Mesendoderm (in vitro differentiated cells): Measurements from ENCODE around the gene C10orf120.
A peak's percentile ranks its signal among the peaks of the same experiment; 100 is the strongest.

Experiments
- DNase-seq: peaks from one replicate; pipeline ENCODE4 v3.0.0; 2013
- H2AK5ac ChIP-seq: 2 replicates; pipeline ENCODE4 v1.6.1; 2013; ENCODE audit warnings: low read length, inconsistent platforms
- H2BK120ac ChIP-seq: 2 replicates; pipeline ENCODE4 v1.6.1; 2013; ENCODE audit warnings: low read depth, mild to moderate bottlenecking, low read length, moderate library complexity, mixed read lengths
- H2BK15ac ChIP-seq: replicated peaks from 2 replicates; pipeline ENCODE4 v1.6.1; 2013; ENCODE audit warnings: low read depth, mild to moderate bottlenecking, moderate library complexity
- H2BK5ac ChIP-seq: 2 replicates; pipeline ENCODE4 v1.6.1; 2013; ENCODE audit warnings: low read length, inconsistent platforms
- H3K18ac ChIP-seq: 2 replicates; pipeline ENCODE4 v1.6.1; 2013; ENCODE audit warnings: mild to moderate bottlenecking, low read length, mixed read lengths
- H3K23ac ChIP-seq: one replicate; pipeline ENCODE4 v1.6.1; 2013; ENCODE audit warnings: low read length
- H3K27ac ChIP-seq: 2 replicates; pipeline ENCODE4 v1.5.1; 2013; ENCODE audit warnings: low read depth, mild to moderate bottlenecking, inconsistent platforms, low read length, moderate library complexity
- H3K27me3 ChIP-seq: 2 replicates; pipeline ENCODE4 v1.6.1; 2013; ENCODE audit warnings: low read length, control low read depth, mild to moderate bottlenecking, inconsistent platforms; ENCODE audit not compliant: insufficient read depth, poor library complexity
- H3K36me3 ChIP-seq: 2 replicates; pipeline ENCODE4 v1.6.1; 2013; ENCODE audit warnings: low read length, inconsistent platforms; ENCODE audit not compliant: control insufficient read depth, insufficient read depth
- H3K4ac ChIP-seq: one replicate; pipeline ENCODE4 v1.6.1; 2013; ENCODE audit warnings: low read depth, mild to moderate bottlenecking, low read length, moderate library complexity
- H3K4me1 ChIP-seq: 2 replicates; pipeline ENCODE4 v1.6.1; 2013; ENCODE audit warnings: low read depth, low read length, inconsistent platforms; ENCODE audit not compliant: control insufficient read depth
- H3K4me2 ChIP-seq: 2 replicates; pipeline ENCODE4 v1.6.1; 2013; ENCODE audit warnings: low read length
- H3K4me3 ChIP-seq: 2 replicates; pipeline ENCODE4 v1.5.1; 2013; ENCODE audit warnings: mild to moderate bottlenecking, low read length
- H3K56ac ChIP-seq: one replicate; pipeline ENCODE4 v1.6.1; 2013; ENCODE audit warnings: low read length
- H3K79me1 ChIP-seq: 2 replicates; pipeline ENCODE4 v1.6.1; 2013; ENCODE audit warnings: low read length, inconsistent platforms
- H3K79me2 ChIP-seq: 2 replicates; pipeline ENCODE4 v1.6.1; 2013; ENCODE audit warnings: mild to moderate bottlenecking, low read length; ENCODE audit not compliant: control insufficient read depth, insufficient read depth
- H3K9ac ChIP-seq: 2 replicates; pipeline ENCODE4 v1.6.1; 2013; ENCODE audit warnings: low read length, inconsistent platforms
- H4K5ac ChIP-seq: one replicate; pipeline ENCODE4 v1.6.1; 2013; ENCODE audit warnings: low read length
- H4K8ac ChIP-seq: one replicate; pipeline ENCODE4 v1.6.1; 2013; ENCODE audit warnings: low read depth, mild to moderate bottlenecking, control low read depth, low read length, moderate library complexity
- WGBS: extraction: QIAGEN DNeasy Blood & Tissue Kit; methylation state at CpG from one replicate; pipeline ENCODE4 v1.1.7; 2013; ENCODE audit warnings: low lambda C conversion rate, missing lambda C conversion rate; ENCODE audit not compliant: insufficient coverage; ENCODE audit errors: extremely low coverage; 5-methylcytosine and 5-hydroxymethylcytosine counted together

Gene C10orf120

GRCh38 chr10:122709971-122710370, 10.3 kb upstream of the C10orf120 start:
- no peak overlapping the region for H2AK5ac ChIP-seq
- H3K4me2 ChIP-seq, result no peak overlapping the region
- H3K4me3 ChIP-seq, result no peak overlapping the region
- H3K79me1 ChIP-seq, result no peaks in the 10 kb centered on the region
- no peak overlapping the region for H3K4ac ChIP-seq
- H3K36me3 ChIP-seq, result no peaks in the 10 kb centered on the region
- no peaks in the 10 kb centered on the region for H3K4me1 ChIP-seq
- no peaks in the 10 kb centered on the region for H3K27me3 ChIP-seq
- no peak overlapping the region for H3K18ac ChIP-seq
- H4K8ac ChIP-seq, result no peak overlapping the region
- H3K27ac ChIP-seq, result no peak overlapping the region
- no peak overlapping the region for H3K56ac ChIP-seq
- no peak overlapping the region for H4K5ac ChIP-seq
- H3K9ac ChIP-seq, result no peak overlapping the region
- no peak overlapping the region for H2BK120ac ChIP-seq
- H2BK15ac ChIP-seq, result no peak overlapping the region
- no peak overlapping the region for H3K23ac ChIP-seq
- WGBS, result no CpG with 5 or more reads among the region's 4 CpGs
- H2BK5ac ChIP-seq, result no peak overlapping the region
- no peak for DNase-seq
- H3K79me2 ChIP-seq, result no peaks in the 10 kb centered on the region

GRCh38 chr10:122707535-122707934, 7.9 kb upstream of the C10orf120 start:
- Histone ChIP-seq H2BK120ac (no peak overlapping the region), H3K4me1 (no peaks in the 10 kb centered on the region), H3K79me2 (no peaks in the 10 kb centered on the region), H4K5ac (no peak overlapping the region), H3K56ac (no peak overlapping the region), H4K8ac (no peak overlapping the region), H3K4me3 (no peak overlapping the region), H3K36me3 (no peaks in the 10 kb centered on the region), H2BK15ac (no peak overlapping the region), H3K79me1 (no peaks in the 10 kb centered on the region), H3K4me2 (no peak overlapping the region), H3K9ac (no peak overlapping the region), H3K18ac (no peak overlapping the region), H2BK5ac (no peak overlapping the region), H3K4ac (no peak overlapping the region), H3K27ac (no peak overlapping the region), H3K23ac (no peak overlapping the region), H3K27me3 (no peaks in the 10 kb centered on the region), H2AK5ac (no peak overlapping the region)
- no CpG with 5 or more reads among the region's 9 CpGs for WGBS
- no peak for DNase-seq

- no peak overlapping the region for H4K8ac ChIP-seq
- DNase-seq, result no peak
- H3K56ac ChIP-seq, result no peak overlapping the region
- H3K4me1 ChIP-seq, result no peaks in the 10 kb centered on the region
- no peak overlapping the region for H3K4ac ChIP-seq
- no peak overlapping the region for H2AK5ac ChIP-seq
- no peaks in the 10 kb centered on the region for H3K79me1 ChIP-seq
- H3K9ac ChIP-seq, result no peak overlapping the region
- no peaks in the 10 kb centered on the region for H3K27me3 ChIP-seq
- H3K18ac ChIP-seq, result no peak overlapping the region
- no peak overlapping the region for H3K23ac ChIP-seq
- no peaks in the 10 kb centered on the region for H3K36me3 ChIP-seq
- H3K4me3 ChIP-seq, result no peak overlapping the region
- H2BK5ac ChIP-seq, result no peak overlapping the region
- H3K4me2 ChIP-seq, result no peak overlapping the region
- no peak overlapping the region for H4K5ac ChIP-seq
- no peak overlapping the region for H2BK120ac ChIP-seq
- no CpG with 5 or more reads among the region's 4 CpGs for WGBS
- H2BK15ac ChIP-seq, result no peak overlapping the region
- no peaks in the 10 kb centered on the region for H3K79me2 ChIP-seq
- no peak overlapping the region for H3K27ac ChIP-seq
Observed at GRCh38 chr10:122706947-122707346, 7.3 kb upstream of the C10orf120 start.

- Histone ChIP-seq H3K4me3 (no peak overlapping the region), H3K36me3 (no peaks in the 10 kb centered on the region), H3K23ac (no peak overlapping the region), H3K4me1 (no peaks in the 10 kb centered on the region), H2BK15ac (no peak overlapping the region), H3K4me2 (no peak overlapping the region), H3K9ac (no peak overlapping the region), H3K27ac (no peak overlapping the region), H3K27me3 (no peaks in the 10 kb centered on the region), H3K79me1 (no peaks in the 10 kb centered on the region), H4K5ac (no peak overlapping the region), H4K8ac (no peak overlapping the region), H3K79me2 (no peaks in the 10 kb centered on the region), H3K56ac (no peak overlapping the region), H3K18ac (no peak overlapping the region), H3K4ac (no peak overlapping the region), H2BK5ac (no peak overlapping the region), H2AK5ac (no peak overlapping the region), H2BK120ac (no peak overlapping the region)
- WGBS, result no CpG with 5 or more reads among the region's 2 CpGs
- no peak for DNase-seq
Observed at GRCh38 chr10:122706467-122706866, 6.8 kb upstream of the C10orf120 start.

- no peaks in the 10 kb centered on the region for H3K36me3 ChIP-seq
- no peaks in the 10 kb centered on the region for H3K27me3 ChIP-seq
- H3K9ac ChIP-seq, result no peak overlapping the region
- no peaks in the 10 kb centered on the region for H3K4me1 ChIP-seq
- 100% methylated on average over 1 of the region's 9 CpGs for WGBS
- no peak overlapping the region for H2BK15ac ChIP-seq
- H2AK5ac ChIP-seq, result no peak overlapping the region
- H3K27ac ChIP-seq, result no peak overlapping the region
- no peak overlapping the region for H3K4me3 ChIP-seq
- no peak overlapping the region for H2BK5ac ChIP-seq
- no peak overlapping the region for H3K4ac ChIP-seq
- no peak overlapping the region for H3K23ac ChIP-seq
- H2BK120ac ChIP-seq, result no peak overlapping the region
- no peak overlapping the region for H4K8ac ChIP-seq
- H3K79me1 ChIP-seq, result no peaks in the 10 kb centered on the region
- peak; percentile 80 for DNase-seq
- H4K5ac ChIP-seq, result no peak overlapping the region
- no peaks in the 10 kb centered on the region for H3K79me2 ChIP-seq
- no peak overlapping the region for H3K56ac ChIP-seq
- no peak overlapping the region for H3K18ac ChIP-seq
- H3K4me2 ChIP-seq, result no peak overlapping the region
Observed at GRCh38 chr10:122703483-122704448, 4.1 kb upstream of the C10orf120 start.
